B cell (primary cell): Measurements from ENCODE around the gene LCN1.

Experiments used
- EZH2 ChIP-seq: IDR thresholded peaks from 2 replicates; pipeline ENCODE4 v1.6.1; 2012; ENCODE audit warnings: borderline replicate concordance, low read depth, mild to moderate bottlenecking, moderate library complexity, low read length; ENCODE audit not compliant: insufficient read depth, poor library complexity, severe bottlenecking
- TF ChIP-seq, protein P1 (sequence below): fragments of 200-600 bp; IDR thresholded peaks from one replicate; pipeline ENCODE4 v1.8.0; 2022; ENCODE audit warnings: antibody characterized with exemption, mild to moderate bottlenecking

- TF ChIP-seq, protein P1, sequence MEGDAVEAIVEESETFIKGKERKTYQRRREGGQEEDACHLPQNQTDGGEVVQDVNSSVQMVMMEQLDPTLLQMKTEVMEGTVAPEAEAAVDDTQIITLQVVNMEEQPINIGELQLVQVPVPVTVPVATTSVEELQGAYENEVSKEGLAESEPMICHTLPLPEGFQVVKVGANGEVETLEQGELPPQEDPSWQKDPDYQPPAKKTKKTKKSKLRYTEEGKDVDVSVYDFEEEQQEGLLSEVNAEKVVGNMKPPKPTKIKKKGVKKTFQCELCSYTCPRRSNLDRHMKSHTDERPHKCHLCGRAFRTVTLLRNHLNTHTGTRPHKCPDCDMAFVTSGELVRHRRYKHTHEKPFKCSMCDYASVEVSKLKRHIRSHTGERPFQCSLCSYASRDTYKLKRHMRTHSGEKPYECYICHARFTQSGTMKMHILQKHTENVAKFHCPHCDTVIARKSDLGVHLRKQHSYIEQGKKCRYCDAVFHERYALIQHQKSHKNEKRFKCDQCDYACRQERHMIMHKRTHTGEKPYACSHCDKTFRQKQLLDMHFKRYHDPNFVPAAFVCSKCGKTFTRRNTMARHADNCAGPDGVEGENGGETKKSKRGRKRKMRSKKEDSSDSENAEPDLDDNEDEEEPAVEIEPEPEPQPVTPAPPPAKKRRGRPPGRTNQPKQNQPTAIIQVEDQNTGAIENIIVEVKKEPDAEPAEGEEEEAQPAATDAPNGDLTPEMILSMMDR, result no peak
- TF ChIP-seq EZH2, result no peak
These were observed 8.9 kb downstream of the LCN1 start for GRCh38 chr9:135530146-135530545.
